Measurements from ENCODE around the gene HPSE2.

- TF ChIP-seq CTCF (IDR thresholded peaks at IDR 0.05; ENCODE audit: borderline replicate concordance, extremely low read depth, low read length, poor library complexity, severe bottlenecking) (no peak), EZH2 (IDR thresholded peaks at IDR 0.05; ENCODE audit: borderline replicate concordance, low read depth, low read length, severe bottlenecking) (no peak)
Observed at GRCh38 chr10:99042051-99042771, 193.4 kb downstream of the HPSE2 start.

All from DND-41 (cell line).